ENCODE data around the gene CHRNE.

DNA sequence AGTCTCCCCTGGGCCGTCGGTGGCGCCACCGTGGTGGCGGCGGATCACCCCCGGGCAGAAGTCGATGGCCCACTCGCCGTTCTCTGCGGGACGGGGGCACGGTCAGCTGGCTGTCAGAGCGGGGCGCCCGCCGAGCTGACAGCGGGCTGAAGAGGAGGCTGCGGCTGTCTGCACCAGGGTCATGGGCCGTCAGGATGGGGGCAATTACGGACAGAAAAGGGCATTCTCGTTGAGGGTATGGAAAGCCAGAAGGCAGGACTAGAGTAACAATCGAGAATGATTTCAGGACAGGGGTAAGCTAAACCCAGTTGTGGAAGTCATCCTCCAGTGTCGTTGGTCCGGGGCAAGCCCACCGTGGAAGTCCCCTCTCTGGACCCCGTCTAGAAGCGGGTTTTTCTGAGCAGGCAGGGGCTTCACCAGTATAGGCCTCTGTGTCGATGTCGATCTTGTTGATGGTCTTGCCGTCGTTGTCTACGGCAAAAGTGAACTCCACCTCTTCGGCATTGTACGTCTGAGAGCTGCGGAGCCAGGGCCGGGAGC lies 1.7 kb downstream of the CHRNE start:
- TF ChIP-seq, protein P1, sequence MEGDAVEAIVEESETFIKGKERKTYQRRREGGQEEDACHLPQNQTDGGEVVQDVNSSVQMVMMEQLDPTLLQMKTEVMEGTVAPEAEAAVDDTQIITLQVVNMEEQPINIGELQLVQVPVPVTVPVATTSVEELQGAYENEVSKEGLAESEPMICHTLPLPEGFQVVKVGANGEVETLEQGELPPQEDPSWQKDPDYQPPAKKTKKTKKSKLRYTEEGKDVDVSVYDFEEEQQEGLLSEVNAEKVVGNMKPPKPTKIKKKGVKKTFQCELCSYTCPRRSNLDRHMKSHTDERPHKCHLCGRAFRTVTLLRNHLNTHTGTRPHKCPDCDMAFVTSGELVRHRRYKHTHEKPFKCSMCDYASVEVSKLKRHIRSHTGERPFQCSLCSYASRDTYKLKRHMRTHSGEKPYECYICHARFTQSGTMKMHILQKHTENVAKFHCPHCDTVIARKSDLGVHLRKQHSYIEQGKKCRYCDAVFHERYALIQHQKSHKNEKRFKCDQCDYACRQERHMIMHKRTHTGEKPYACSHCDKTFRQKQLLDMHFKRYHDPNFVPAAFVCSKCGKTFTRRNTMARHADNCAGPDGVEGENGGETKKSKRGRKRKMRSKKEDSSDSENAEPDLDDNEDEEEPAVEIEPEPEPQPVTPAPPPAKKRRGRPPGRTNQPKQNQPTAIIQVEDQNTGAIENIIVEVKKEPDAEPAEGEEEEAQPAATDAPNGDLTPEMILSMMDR (IDR thresholded peaks at IDR 0.05) = no peak
- no peak for TF ChIP-seq POLR2A (IDR thresholded peaks at IDR 0.05; ENCODE audit: low read depth)
- TF ChIP-seq POLR2AphosphoS5 (IDR thresholded peaks at IDR 0.05) = no peak

All from esophagus muscularis mucosa (tissue), 3 donors.